Liver (tissue), 9 donors: ENCODE results near the gene ALX4. TPM values are rescaled to one million over a fixed set of nuclear protein-coding genes. Genes with fewer than 3 reads are reported as not detected.

Experiments
- DNase-seq: peaks from one replicate; pipeline ENCODE4 v3.0.0-alpha.2; 2017; ENCODE audit warnings: low spot score
- H3K27ac ChIP-seq, 2 donors: one replicate each; pipeline ENCODE4 v1.7.0; 2013; ENCODE audit warnings: inconsistent platforms in 2 of 2, low read length in 2 of 2, control low read depth in 1 of 2, low read depth in 1 of 2, mild to moderate bottlenecking in 1 of 2
- H3K27me3 ChIP-seq, 4 donors: one replicate each; pipeline versions ENCODE4 v1.6.1 to v1.7.0; 2013; ENCODE audit warnings: low read length in 3 of 4, inconsistent platforms in 1 of 4, mild to moderate bottlenecking in 1 of 4, moderate library complexity in 1 of 4; ENCODE audit not compliant: control insufficient read depth in 4 of 4, insufficient read depth in 4 of 4
- H3K36me3 ChIP-seq, 4 donors: one replicate each; pipeline versions ENCODE4 v1.6.1 to v1.7.0; 2013; ENCODE audit warnings: low read length in 3 of 4, mild to moderate bottlenecking in 3 of 4, low read depth in 1 of 4, moderate library complexity in 1 of 4; ENCODE audit not compliant: control insufficient read depth in 4 of 4, insufficient read depth in 3 of 4
- H3K4me1 ChIP-seq, 4 donors: one replicate each; pipeline versions ENCODE4 v1.6.1 to v1.7.0; 2013; ENCODE audit warnings: low read length in 3 of 4, mild to moderate bottlenecking in 3 of 4, moderate library complexity in 1 of 4; ENCODE audit not compliant: control insufficient read depth in 4 of 4, insufficient read depth in 4 of 4
- H3K4me3 ChIP-seq, 3 donors: one replicate each; pipeline versions ENCODE4 v1.6.1 to v1.7.0; 2013; ENCODE audit warnings: low read length in 3 of 3, control low read depth in 1 of 3, low read depth in 1 of 3, mild to moderate bottlenecking in 1 of 3
- H3K9ac ChIP-seq, 2 donors: one replicate each; pipeline ENCODE4 v1.7.0; 2013; ENCODE audit warnings: low read length in 2 of 2, mild to moderate bottlenecking in 2 of 2, moderate library complexity in 2 of 2, control low read depth in 1 of 2, low read depth in 1 of 2
- H3K9me3 ChIP-seq, 4 donors: one replicate each; pipeline versions ENCODE4 v1.6.1 to v1.7.0; 2013; ENCODE audit warnings: low read length in 3 of 4; ENCODE audit not compliant: control insufficient read depth in 4 of 4
- CTCF ChIP-seq: fragments of 150-350 bp; IDR thresholded peaks from 2 replicates; pipeline ENCODE4 v1.5.1; 2017; ENCODE audit warnings: improper control_type of control experiment, low read depth, low read length; ENCODE audit not compliant: missing input control
- EGR1 ChIP-seq, 2 donors: IDR thresholded peaks; 2 replicates each; pipeline ENCODE4 v1.6.1; 2016 to 2018; ENCODE audit warnings: antibody characterized with exemption in 2 of 2, low read depth in 2 of 2
- FOXA1 ChIP-seq: IDR thresholded peaks from 2 replicates; pipeline ENCODE4 v1.6.1; 2016; ENCODE audit warnings: antibody characterized with exemption
- FOXA2 ChIP-seq: IDR thresholded peaks from 2 replicates; pipeline ENCODE4 v1.6.1; 2016; ENCODE audit warnings: antibody characterized with exemption
- GABPA ChIP-seq, 2 donors: IDR thresholded peaks in 1 of 2; conservative IDR thresholded peaks in 1 of 2; 2 replicates each; pipeline ENCODE4 v1.6.1; 2016; ENCODE audit warnings: antibody characterized with exemption in 2 of 2, mild to moderate bottlenecking in 1 of 2, moderate library complexity in 1 of 2
- HNF4A ChIP-seq, 2 donors: conservative IDR thresholded peaks; 2 replicates each; pipeline ENCODE4 v1.6.1; 2016; ENCODE audit warnings: antibody characterized with exemption in 2 of 2, mild to moderate bottlenecking in 2 of 2
- HNF4G ChIP-seq: IDR thresholded peaks from 2 replicates; pipeline ENCODE4 v1.6.1; 2016; ENCODE audit warnings: antibody characterized with exemption
- JUND ChIP-seq, 2 donors: IDR thresholded peaks; 2 replicates each; pipeline ENCODE4 v1.6.1; 2016; ENCODE audit warnings: antibody characterized with exemption in 2 of 2
- NR2F2 ChIP-seq: IDR thresholded peaks from 2 replicates; pipeline ENCODE4 v1.6.1; 2016; ENCODE audit warnings: antibody characterized with exemption
- RAD21 ChIP-seq, 2 donors: IDR thresholded peaks; 2 replicates each; pipeline ENCODE4 v1.6.1; 2016; ENCODE audit warnings: antibody characterized with exemption in 2 of 2, mild to moderate bottlenecking in 2 of 2
- REST ChIP-seq: IDR thresholded peaks from 2 replicates; pipeline ENCODE4 v1.6.1; 2016; ENCODE audit warnings: antibody characterized with exemption, mild to moderate bottlenecking
- RXRA ChIP-seq, 2 donors: IDR thresholded peaks; 2 replicates each; pipeline ENCODE4 v1.6.1; 2017 to 2018; ENCODE audit warnings: antibody characterized with exemption in 2 of 2, mild to moderate bottlenecking in 1 of 2
- SP1 ChIP-seq: IDR thresholded peaks from 2 replicates; pipeline ENCODE4 v1.6.1; 2018; ENCODE audit warnings: antibody characterized with exemption, mild to moderate bottlenecking
- TAF1 ChIP-seq: conservative IDR thresholded peaks from 2 replicates; pipeline ENCODE4 v1.6.1; 2016; ENCODE audit warnings: antibody characterized with exemption, mild to moderate bottlenecking
- YY1 ChIP-seq: IDR thresholded peaks from 2 replicates; pipeline ENCODE4 v1.6.1; 2016; ENCODE audit warnings: antibody characterized with exemption, mild to moderate bottlenecking
- WGBS: extraction: QIAGEN DNeasy Blood & Tissue Kit; methylation state at CpG from one replicate; pipeline ENCODE4 v1.1.7; 2013; 5-methylcytosine and 5-hydroxymethylcytosine counted together
- polyA plus RNA-seq, 2 donors: library from polyadenylated mRNA; stranded (reverse) in 1 of 2; unstranded in 1 of 2; fragments of 200-250 nt in 1 of 2; fragments of >200 nt in 1 of 2; fragmentation: Nextera tagmentation in 1 of 2; extraction: Ambion mirVana in 1 of 2; gene quantifications; one replicate each; pipeline versions ENCODE4 v1.2.1 to v1.2.3, GENCODE V29; 2013 to 2015
- total RNA-seq, 2 donors: library from RNA; depleted of rRNA; stranded (reverse); fragments of >200 nt; gene quantifications; one replicate each; pipeline ENCODE4 v1.2.3, GENCODE V29; 2014
- TF ChIP-seq, protein P1 (sequence below): IDR thresholded peaks from 2 replicates; pipeline ENCODE4 v1.6.1; 2016; ENCODE audit warnings: antibody characterized with exemption
- TF ChIP-seq, protein P2 (sequence below): IDR thresholded peaks from 2 replicates; pipeline ENCODE4 v1.6.1; 2016; ENCODE audit warnings: antibody characterized with exemption
- donor health status: healthy.
- donor health status: healthy.
- donor health status: healthy.
- donor health status: healthy.
- donor health status: healthy.

The ALX4 gene
- total and polyA plus RNA-seq, 4 donors = not detected

- peaks cover 0 to 8% (median 1%) of the 10 kb centered on the region in 4 donors for H3K27me3 ChIP-seq
- H3K27ac ChIP-seq = no peak overlapping the region
- no peaks in the 10 kb centered on the region for H3K9me3 ChIP-seq
- no peak for DNase-seq
- TF ChIP-seq YY1 (no peak), CTCF (no peak), TAF1 (no peak)
- no peak overlapping the region for H3K4me3 ChIP-seq
- H3K9ac ChIP-seq = no peak overlapping the region
- 88% methylated on average over 6 of the region's 6 CpGs for WGBS
- peaks cover 0 to 19% (median 12%) of the 10 kb centered on the region in 4 donors for H3K4me1 ChIP-seq
- H3K36me3 ChIP-seq = no peaks in the 10 kb centered on the region
Observed at GRCh38 chr11:44300844-44301563, 8.9 kb downstream of the ALX4 start.

DNA sequence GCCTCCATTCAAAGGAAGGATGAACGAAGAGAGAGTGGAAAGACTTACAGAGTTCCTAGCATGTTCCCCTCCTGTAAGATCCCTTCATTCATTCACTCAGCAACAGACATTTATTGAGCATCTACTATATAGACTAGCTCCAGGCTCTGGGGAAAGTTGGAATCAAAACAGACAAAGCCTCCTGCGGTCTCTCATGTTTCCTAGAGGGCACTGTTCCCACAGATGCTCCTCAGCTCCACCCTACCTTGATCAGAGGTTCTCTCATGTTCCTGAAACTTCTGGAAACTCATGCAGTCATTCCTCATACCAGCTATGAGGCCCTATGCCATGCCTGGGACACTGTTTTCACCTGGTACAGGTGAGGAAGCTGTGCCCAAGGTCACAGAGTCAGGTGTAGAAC is 11.1 kb downstream of the ALX4 start:
- H3K9me3 ChIP-seq = no peaks in the 10 kb centered on the region
- H3K4me1 ChIP-seq = no peaks in the 10 kb centered on the region
- H3K27me3 ChIP-seq = peaks cover 0 to 3% (median 1%) of the 10 kb centered on the region in 4 donors
- no peaks in the 10 kb centered on the region for H3K36me3 ChIP-seq
- no peak overlapping the region for H3K27ac ChIP-seq
- no peak for TF ChIP-seq YY1
- no peak for TF ChIP-seq CTCF
- TF ChIP-seq HNF4G = no peak
- no peak for TF ChIP-seq EGR1 (IDR thresholded peaks at IDR 0.05; ENCODE audit: low read depth in 2 of 2)
- TF ChIP-seq FOXA1 = no peak
- no peak for TF ChIP-seq SP1
- TF ChIP-seq, protein P1, sequence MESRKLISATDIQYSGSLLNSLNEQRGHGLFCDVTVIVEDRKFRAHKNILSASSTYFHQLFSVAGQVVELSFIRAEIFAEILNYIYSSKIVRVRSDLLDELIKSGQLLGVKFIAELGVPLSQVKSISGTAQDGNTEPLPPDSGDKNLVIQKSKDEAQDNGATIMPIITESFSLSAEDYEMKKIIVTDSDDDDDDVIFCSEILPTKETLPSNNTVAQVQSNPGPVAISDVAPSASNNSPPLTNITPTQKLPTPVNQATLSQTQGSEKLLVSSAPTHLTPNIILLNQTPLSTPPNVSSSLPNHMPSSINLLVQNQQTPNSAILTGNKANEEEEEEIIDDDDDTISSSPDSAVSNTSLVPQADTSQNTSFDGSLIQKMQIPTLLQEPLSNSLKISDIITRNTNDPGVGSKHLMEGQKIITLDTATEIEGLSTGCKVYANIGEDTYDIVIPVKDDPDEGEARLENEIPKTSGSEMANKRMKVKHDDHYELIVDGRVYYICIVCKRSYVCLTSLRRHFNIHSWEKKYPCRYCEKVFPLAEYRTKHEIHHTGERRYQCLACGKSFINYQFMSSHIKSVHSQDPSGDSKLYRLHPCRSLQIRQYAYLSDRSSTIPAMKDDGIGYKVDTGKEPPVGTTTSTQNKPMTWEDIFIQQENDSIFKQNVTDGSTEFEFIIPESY = no peak
- no peak for TF ChIP-seq RXRA (IDR thresholded peaks at IDR 0.05)
- DNase-seq = no peak
- 67% methylated on average over 2 of the region's 2 CpGs for WGBS
- H3K9ac ChIP-seq = no peak overlapping the region
- no peak overlapping the region for H3K4me3 ChIP-seq

DNA sequence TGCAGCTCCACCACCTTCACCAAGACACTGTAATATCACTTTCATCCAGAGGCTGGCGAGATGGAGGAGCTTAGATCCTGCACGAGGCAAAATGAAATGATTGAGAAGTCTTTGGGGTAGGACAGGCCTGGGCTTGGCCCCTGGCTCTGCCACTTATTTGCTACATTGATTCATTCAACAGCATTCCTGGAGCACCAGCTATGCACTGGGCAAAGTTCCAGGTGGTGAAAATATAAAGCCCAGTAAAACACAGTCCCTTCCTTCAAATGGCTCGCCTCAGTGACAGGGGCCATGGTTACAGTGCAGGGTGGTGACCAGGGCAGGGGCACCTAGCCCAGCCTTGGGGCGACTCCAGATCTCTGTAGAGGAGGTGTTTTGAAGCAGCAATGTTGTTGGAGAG is 19.7 kb downstream of the ALX4 start:
- Histone ChIP-seq H3K4me1 (no peaks in the 10 kb centered on the region), H3K9me3 (no peaks in the 10 kb centered on the region), H3K27ac (no peak overlapping the region), H3K36me3 (no peaks in the 10 kb centered on the region), H3K4me3 (no peak overlapping the region), H3K27me3 (no peaks in the 10 kb centered on the region), H3K9ac (no peak overlapping the region)
- TF ChIP-seq, protein P2, sequence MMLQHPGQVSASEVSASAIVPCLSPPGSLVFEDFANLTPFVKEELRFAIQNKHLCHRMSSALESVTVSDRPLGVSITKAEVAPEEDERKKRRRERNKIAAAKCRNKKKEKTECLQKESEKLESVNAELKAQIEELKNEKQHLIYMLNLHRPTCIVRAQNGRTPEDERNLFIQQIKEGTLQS = no peak
- TF ChIP-seq GABPA (IDR thresholded peaks at IDR 0.05 in 1 of 2, conservative IDR thresholded peaks at IDR 0.05 in 1 of 2) (no peak), JUND (IDR thresholded peaks at IDR 0.05) (no peak), TAF1 (no peak), RAD21 (IDR thresholded peaks at IDR 0.05) (no peak), HNF4A (conservative IDR thresholded peaks at IDR 0.05) (no peak), EGR1 (IDR thresholded peaks at IDR 0.05; ENCODE audit: low read depth in 2 of 2) (no peak), SP1 (no peak), HNF4G (no peak), FOXA1 (no peak), REST (no peak), FOXA2 (no peak), NR2F2 (no peak), RXRA (IDR thresholded peaks at IDR 0.05) (no peak)
- WGBS = 72% methylated on average over 4 of the region's 4 CpGs
- no peak for DNase-seq
